ENCODE measurements around the gene PRC1. TPM values are rescaled to one million over a fixed set of nuclear protein-coding genes. Genes with fewer than 3 reads are reported as not detected.

The PRC1 gene
- total RNA-seq, 1 donor from 2014 or later: 56.9 TPM

- peaks cover 35% of the 10 kb centered on the region for H3K36me3 Mint-ChIP-seq
- H3K4me1 Mint-ChIP-seq: no peaks in the 10 kb centered on the region
- no peak overlapping the region for H3K4me3 Mint-ChIP-seq
- no peaks in the 10 kb centered on the region for H3K27me3 Mint-ChIP-seq (ENCODE audit: low read depth)
- TF ChIP-seq CTCF (IDR thresholded peaks at IDR 0.05; ENCODE audit: unreplicated experiment): no peak
- no peaks in the 10 kb centered on the region for H3K9me3 Mint-ChIP-seq
- no peak overlapping the region for H3K27ac Mint-ChIP-seq
- DNase-seq (ENCODE audit: low spot score in 2 of 2, unreplicated experiment in 2 of 2): no peak
Measured at GRCh38 chr15:90948506-90948905, 45.8 kb downstream of the PRC1 start.

GRCh38 chr15:90947577-90948357 lies 46.6 kb downstream of the PRC1 start:
- DNase-seq (ENCODE audit: low spot score in 2 of 2, unreplicated experiment in 2 of 2): no peak
- Mint-ChIP-seq H3K27ac (no peak overlapping the region), H3K4me1 (no peaks in the 10 kb centered on the region), H3K36me3 (peaks cover 42% of the 10 kb centered on the region), H3K27me3 (ENCODE audit: low read depth) (no peaks in the 10 kb centered on the region), H3K4me3 (no peak overlapping the region), H3K9me3 (no peaks in the 10 kb centered on the region)
- no peak for TF ChIP-seq CTCF (IDR thresholded peaks at IDR 0.05; ENCODE audit: unreplicated experiment)

GRCh38 chr15:90946941-90947576 lies 47.3 kb downstream of the PRC1 start:
- H3K9me3 Mint-ChIP-seq: no peaks in the 10 kb centered on the region

GRCh38 chr15:90946538-90946937 lies 47.8 kb downstream of the PRC1 start:
- no peak overlapping the region for H3K27ac Mint-ChIP-seq
- no peaks in the 10 kb centered on the region for H3K27me3 Mint-ChIP-seq (ENCODE audit: low read depth)
- no peaks in the 10 kb centered on the region for H3K9me3 Mint-ChIP-seq
- H3K4me1 Mint-ChIP-seq: no peaks in the 10 kb centered on the region
- TF ChIP-seq CTCF (IDR thresholded peaks at IDR 0.05; ENCODE audit: unreplicated experiment): no peak
- no peak for DNase-seq (ENCODE audit: low spot score in 2 of 2, unreplicated experiment in 2 of 2)
- H3K4me3 Mint-ChIP-seq: no peak overlapping the region
- H3K36me3 Mint-ChIP-seq: peaks cover 35% of the 10 kb centered on the region

More at GRCh38 chr15:90946941-90947576, 47.3 kb downstream of the PRC1 start:
- no peak overlapping the region for H3K27ac Mint-ChIP-seq
- H3K4me1 Mint-ChIP-seq: no peaks in the 10 kb centered on the region
- no peak overlapping the region for H3K4me3 Mint-ChIP-seq
- H3K36me3 Mint-ChIP-seq: peaks cover 38% of the 10 kb centered on the region
- no peak for TF ChIP-seq CTCF (IDR thresholded peaks at IDR 0.05; ENCODE audit: unreplicated experiment)
- DNase-seq (ENCODE audit: low spot score in 2 of 2, unreplicated experiment in 2 of 2): no peak
- H3K27me3 Mint-ChIP-seq (ENCODE audit: low read depth): no peaks in the 10 kb centered on the region

GRCh38 chr15:90945091-90945490 lies 49.2 kb downstream of the PRC1 start:
- H3K9me3 Mint-ChIP-seq: no peaks in the 10 kb centered on the region
- H3K36me3 Mint-ChIP-seq: peaks cover 42% of the 10 kb centered on the region
- H3K4me3 Mint-ChIP-seq: no peak overlapping the region
- no peak for DNase-seq (ENCODE audit: low spot score in 2 of 2, unreplicated experiment in 2 of 2)
- H3K27ac Mint-ChIP-seq: no peak overlapping the region
- H3K4me1 Mint-ChIP-seq: no peaks in the 10 kb centered on the region
- H3K27me3 Mint-ChIP-seq (ENCODE audit: low read depth): no peaks in the 10 kb centered on the region
- no peak for TF ChIP-seq CTCF (IDR thresholded peaks at IDR 0.05; ENCODE audit: unreplicated experiment)
